Femur (tissue), 1 donor: Measurements from ENCODE around the gene TGFBI.
A peak's percentile ranks its signal among the peaks of the same experiment; 100 is the strongest.

Source experiments
- DNase-seq: peaks from one replicate; pipeline ENCODE4 v3.0.0-alpha.2; 2017

The TGFBI gene

DNA sequence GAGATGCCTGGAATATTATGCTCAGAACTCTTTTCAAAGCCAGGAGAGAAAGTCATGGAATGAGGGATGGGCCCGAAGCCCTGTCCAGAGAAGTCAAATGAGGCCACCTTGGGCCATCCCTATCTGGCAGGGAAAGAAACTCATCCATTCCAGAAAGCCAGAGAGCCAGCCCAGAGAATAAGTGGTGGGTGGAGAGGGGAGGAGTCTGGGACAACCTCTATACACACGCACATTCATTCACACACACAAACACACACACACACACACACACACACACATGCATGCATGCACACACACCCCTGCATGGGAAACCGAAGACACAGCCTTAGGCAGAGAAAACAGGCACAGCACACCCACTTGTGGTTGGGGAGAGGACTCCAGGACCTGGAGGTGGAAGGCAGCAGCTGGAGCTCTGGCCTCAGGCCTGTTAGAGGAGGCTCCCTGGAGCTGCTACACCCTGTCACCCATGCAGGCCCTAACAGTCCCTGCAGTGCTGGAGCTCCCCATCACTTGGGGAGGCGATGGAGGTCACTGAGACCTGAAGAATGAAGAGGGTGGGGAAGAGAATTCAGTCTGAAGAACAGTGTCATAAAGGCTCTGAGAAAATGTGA is 38.0 kb downstream of the TGFBI start:
- peak; percentile 86 for DNase-seq

DNA sequence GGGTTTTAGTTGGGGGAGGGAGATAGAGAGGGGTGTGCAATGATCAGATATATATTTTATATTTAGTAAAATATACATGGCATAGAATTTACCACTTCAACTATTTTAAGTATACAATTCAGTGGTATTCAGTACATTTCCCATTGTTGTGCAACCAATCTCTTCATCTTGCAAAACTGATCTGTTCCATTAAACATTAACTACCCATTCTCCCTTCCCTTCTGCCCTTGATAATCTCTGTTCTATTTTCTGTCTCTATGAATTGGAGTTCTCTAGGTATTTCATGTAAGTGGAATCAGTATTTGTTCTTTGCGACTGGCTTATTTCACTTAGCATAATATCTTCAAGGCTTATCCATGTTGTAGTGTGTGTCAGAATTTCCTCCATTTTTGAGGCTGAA is 38.6 kb downstream of the TGFBI start:
- DNase-seq, result no peak

DNA sequence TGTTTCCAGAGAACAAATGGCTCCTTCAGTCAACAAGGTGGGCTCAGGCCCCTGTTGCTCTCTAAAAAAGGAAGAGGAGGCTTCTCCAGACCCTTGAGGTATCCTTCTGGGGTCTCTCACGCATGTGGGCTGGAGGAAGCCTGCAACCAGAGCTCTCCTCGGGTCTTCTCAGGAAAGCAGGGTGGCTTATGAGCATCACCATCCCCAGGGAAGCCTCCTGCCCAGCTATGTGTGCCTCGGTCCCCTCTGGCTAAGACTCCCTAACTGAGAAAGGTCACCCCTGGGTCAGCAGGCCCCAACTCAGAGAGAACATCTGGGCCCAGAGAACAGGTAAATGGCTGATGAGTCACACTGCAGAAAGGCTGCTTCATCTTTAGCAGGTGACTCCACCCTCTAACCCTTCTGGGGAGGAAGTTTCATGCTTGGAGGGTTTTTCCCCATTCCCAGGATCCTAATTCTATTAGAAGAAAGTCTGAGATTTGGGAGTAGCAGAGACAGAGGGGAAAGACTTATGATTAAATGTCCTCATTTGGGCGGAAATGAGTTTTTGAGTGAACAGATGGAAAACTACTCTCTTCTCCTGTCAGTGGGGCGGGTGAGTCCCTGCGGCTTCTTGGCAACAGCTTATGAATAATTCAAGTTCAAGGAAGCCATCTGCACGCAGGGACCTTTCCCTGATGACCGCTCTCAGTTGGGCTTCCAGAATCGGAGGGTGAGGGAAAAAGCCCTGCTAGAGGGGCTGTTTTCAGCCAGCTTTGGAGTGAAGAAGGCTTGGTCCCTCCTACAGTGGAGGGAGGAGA is 41.9 kb downstream of the TGFBI start:
- peak; percentile 80 for DNase-seq

DNA sequence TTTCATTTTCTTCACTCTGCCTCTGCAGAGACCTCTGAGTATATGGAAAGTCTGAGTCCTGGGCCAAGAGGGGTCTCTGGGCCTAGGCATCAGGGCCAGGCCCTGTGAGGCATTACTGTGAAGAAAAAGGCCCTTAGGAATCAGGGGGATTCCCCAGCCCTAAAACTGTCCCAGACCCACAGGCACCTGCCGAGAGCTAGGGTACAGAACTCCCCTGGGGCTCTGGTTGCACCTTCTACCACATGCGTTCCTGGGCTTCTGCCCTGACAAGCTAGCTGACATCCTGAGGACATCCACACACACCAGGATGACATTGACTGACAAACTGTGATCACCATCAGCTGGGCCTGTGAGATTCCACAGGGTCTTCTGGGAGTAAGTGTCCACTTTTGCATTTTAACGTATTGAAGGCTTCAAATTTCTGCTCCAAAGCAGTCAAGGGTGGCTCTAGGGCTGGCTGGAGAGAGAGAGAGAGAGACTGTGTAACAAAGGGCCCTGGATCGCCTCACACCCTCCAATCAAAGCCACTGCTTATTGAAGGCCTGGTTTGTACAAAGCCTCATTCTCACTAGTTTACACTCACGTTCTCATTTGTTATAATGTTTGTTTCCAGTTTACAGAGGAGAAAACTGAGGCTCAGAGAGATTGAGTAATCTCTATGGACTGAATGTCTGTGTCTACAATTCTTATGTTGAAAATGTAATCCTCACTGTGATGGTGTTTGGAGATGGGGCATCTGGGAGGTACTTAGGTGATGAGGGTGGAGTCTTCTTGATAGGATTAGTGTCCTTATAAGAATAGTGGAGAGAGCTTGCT is 45.1 kb downstream of the TGFBI start:
- DNase-seq, result no peak

DNA sequence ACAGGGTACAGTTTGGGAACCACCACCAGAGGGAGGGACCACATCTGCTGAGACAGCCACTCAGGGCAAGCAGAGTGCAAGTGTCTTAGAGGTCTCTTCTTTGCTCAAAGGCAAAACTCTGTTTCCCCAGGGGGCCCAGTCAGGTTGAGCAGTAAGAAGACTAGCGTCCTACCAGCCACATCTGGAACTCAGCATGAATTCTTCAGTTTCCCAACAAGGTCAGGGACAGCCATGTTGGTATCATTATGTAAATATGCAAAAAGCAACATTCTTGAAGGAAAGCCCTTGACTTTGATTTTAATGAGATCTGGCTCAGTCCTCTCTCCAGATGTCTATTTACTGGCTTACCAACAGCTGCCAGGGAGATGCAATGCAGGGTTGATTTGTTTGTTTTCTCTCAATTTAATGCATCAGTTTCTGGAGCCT is 46.7 kb downstream of the TGFBI start:
- DNase-seq, result no peak

DNA sequence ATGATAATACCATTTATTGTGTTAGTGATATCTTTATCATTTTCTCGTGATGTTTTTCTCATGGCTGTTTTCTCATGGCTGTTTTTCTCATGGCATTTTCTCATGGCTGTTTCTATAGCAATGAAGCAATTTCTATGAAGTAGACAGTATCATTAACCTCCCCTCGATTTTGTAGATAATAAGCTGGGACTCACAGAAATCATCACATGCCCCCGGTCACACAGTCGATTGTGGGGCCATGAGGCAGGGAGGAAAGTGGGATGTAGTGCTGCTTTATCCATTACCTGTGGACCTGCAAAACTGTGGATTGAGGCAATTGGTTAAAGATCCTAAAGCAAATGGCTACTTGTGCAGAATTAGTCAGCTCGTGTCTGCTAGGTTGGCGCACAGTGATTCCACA is 47.3 kb downstream of the TGFBI start:
- DNase-seq, result no peak

DNA sequence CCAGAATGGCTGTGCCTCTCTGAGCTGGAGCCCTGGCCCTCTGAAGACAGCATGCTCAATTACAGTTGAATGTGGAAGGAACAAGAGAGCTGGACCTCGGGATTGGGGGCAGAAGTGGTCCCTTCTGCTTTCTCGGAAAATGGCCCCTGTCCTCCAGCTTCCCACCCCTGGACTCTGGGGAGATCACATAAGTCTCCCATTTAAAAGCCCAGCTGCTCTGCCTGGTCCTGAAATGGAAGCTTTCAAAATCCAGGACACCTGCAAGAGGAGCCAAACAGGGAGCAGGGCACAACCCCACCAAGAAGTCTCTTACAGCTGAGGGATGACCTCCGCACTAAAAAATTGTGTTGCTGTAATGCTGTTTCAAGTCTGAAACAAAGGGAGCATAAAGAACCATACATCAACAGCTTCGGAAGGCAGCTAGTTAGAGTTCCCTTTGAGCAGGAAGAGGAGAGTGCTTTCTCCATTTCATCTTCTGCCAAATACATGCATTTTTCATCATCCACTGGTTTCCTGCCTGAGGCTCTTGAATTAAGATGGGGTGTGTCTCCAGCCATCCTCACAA is 48.2 kb downstream of the TGFBI start:
- no peak for DNase-seq

DNA sequence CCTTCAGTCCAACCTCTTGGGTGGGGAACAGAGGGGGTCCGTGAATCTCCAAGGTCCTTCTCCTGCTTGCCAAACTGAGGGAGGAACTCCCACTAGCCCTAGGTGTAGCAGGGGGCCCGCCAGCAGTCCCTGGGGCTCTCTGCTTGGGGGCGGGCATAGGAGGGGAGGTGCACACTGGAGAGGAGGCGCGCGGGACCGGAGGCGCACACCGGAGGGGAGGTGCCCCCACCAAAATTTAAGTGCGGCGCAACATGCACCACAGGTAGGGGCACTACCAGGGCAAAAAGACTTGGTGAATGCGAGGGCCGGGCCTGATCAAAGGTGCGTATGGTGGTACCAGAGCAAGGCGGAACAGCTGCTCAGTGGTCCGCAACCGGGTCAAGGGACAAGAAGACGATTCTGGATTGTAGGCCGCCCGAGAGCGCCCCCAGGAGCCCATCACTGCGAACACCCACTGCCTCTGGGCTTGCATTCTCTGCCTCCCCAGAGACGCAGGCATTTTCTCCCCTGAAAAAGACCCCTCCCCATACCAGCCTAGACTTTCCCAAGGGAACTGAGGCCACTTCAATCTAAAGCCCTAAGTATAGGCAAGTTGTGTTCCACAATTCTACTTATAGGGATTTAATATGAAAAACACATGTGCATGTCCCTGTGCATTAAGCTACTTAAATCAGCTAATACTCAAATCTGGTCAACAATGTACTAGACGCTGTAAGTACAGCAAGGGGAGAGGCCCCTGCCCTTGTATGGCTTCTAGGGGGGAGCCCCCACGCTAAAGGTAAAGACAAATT is 50.6 kb downstream of the TGFBI start:
- no peak for DNase-seq

DNA sequence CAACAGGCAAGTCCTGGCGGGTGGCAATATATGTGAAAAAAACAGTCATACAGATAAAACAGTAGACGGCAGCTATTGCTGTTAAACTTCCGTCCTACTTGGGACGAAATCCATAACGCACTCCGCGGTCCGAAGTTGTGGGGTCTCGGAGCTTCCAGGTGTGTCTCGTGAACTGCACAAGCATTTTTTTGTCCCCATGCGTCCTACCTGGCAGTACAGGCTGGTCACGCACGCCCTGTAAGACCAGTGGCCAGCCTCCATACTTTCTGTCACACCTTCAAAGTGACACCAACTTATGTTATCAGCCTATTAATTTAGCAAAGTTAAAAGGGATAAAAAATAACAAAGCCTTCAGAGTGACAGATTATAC is 51.3 kb downstream of the TGFBI start:
- no peak for DNase-seq

DNA sequence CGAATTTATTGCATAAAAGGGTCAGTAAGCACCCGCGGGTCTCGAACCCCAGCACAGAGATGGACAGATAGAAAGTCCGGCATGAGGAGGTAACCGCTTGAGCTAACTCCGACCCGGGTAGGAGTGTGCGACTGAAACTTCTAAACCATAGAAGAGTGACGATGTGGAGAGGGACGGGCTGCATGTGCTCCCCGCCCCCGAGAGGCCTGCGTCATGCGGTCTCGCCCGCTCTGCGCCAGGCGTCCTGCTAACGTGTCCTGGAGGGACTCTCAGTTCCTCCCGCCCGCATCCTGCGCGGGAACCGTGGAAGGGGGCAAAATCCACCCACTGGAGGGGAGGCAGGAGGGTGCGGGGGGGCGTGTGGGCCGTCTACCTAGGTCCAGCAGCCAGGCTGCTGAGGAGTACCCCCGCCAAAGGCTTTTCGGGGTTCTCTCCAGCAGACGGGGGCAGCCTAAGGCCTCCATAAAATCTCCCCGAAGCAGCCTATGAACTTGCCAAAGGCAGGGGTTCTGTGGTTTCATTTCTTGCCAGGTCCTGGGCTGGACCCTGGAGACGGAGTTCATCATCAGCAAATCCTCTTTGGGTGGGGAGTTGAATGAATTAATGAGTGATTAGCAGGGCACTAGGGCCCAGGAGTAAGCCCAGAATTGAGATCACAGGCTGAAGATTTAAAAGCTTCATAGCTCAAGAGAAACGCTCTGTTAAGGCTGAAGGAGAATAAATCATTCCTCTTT is 51.9 kb downstream of the TGFBI start:
- peak; percentile 92 for DNase-seq

DNA sequence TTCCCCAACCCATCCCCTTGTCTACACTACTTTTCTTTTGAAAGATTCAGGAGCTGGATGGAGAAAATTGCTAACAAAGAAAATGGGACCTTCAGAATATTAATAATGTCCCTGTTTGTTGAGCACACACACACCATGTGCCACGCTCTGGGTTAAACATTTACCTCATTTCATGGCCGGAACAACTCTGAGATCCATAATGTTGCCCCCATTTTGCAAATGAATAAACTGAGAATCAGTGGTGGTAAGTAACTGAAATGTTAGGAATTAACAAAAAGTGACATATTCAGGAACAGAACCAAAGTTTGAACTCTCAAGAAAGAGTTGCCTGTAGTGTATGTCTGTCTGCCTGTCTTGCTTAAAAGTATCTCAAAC is 52.4 kb downstream of the TGFBI start:
- DNase-seq, result no peak

DNA sequence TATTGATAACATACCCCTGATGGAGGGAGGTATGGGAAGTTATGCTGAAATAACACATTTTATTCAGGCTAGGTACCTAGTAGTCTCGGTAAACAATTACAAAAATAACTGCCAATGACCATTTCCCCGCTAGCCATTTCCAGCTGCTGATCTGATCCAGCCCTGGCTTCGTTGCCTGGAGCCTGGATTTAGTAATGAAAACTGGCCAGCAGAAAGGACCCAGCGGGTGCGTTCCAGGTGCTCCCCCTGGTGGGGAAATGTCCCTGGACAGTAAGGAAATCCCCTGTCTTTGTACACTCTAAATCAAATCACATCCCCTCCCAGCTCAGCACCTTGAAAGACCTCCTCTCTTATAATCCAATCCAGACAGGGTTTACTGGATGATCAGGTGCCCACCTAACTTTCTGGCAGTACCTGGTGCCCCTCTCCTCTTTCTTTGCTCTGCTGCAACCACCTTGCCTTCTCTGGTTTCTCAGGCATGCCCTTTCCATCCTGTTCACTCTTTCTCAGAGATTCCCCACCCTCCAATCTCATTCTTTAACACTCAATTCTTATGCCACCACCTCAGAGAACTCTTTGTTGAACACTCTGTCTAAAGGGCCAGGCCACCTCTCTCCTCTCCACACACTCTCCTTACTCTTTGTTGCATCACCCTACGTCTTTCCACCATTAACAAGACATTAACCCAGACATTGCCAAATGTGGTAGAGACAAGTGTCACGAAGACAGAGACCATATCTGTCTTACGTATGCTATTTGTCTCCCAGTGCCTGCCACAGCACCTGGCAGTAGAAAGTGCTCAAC is 53.8 kb downstream of the TGFBI start:
- peak; percentile 87 for DNase-seq

DNA sequence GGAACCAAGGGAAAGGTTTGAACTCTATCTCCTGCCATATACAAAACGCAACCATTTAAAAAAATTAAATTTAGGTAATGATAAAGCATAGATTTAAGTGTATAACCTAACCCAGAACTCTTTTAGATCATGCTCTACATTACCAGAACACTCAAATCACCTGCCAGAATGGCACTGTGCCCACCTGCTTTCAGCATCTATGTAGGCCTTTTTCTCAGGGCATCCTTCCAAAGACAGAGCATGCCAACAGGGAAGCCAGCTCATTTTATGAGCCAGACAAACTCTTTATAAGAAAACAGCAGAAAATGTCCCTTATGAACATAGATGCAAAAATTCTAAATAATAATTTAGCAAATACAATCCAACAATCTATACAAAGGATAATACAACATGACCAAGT is 55.9 kb downstream of the TGFBI start:
- no peak for DNase-seq

DNA sequence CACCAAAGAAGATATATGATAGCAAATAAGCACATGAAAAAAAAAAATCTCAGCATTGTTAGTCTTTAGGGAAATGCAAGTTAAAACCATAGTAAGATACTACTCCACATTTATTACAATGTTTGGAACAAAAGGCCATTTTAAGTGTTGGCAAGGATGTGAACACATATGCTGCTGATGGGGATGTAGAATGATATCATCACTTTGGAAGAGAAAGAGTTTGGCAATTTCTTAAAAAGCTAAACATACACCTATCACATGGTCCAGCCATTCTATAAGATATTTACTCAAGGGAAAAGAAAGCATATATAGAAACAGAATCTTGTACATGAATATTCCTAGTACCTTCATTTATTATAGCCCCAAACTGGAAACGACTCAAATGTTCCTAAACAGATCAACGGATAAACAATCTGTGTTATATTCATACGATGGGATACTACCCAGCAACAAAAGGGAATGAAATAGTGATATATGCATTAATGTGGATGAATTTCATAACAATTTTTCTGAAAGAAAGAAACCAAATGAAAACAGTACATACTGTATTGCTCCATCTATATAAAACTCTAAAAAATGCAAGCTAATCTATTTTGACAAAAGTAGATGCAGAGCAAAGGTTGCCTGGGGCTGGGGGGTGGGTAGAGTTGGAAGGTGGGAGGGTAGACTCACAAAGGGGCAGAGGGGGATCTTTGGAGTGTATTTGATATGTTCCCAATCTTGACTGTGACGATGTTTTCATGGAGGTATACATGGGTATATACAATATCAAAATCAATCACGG is 58.2 kb downstream of the TGFBI start:
- DNase-seq, result no peak

DNA sequence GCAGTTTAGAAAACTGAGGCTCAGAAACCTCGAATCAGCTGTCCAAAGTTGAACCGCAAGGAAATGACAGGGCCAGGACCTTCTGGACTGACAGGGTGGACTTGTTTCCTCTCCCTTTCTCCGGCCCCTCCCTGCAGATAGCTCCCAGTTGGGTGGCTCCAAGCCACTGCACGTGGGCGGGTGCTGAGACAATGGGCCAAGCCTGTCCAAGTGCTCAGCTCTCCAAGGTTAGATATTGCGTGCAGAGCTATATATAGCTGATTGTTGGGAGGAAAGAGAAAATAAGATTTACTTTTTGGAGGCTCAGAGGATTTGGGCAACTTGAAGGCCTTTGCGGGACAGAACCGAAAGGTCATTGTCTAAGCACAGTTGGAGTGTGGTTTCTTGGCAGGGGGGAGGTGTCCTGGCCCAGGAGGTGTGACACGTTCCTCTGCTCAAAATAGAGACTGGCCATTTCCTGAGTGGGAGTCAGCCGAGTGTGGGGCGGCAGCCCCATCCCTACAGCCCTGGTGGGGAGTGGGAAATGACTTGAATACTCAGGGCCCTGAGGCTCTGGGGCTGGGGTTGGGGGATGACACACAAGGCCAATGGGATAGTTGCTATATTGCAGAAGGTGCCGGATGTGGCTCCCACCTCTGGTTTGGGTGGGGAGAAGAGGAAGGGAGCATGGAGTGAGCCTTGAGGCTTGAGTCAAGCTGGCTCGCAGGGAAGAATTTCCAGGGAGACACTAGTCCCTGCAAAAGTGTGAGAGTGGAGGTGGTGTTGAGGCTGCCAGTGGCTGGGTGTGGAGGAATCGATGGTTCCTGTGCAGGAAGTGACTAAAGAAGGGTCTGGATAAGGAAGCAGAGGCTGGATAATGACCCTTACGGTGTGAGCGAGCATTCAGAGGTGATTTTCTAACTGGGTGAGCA is 59.4 kb downstream of the TGFBI start:
- DNase-seq, result peak; percentile 91

DNA sequence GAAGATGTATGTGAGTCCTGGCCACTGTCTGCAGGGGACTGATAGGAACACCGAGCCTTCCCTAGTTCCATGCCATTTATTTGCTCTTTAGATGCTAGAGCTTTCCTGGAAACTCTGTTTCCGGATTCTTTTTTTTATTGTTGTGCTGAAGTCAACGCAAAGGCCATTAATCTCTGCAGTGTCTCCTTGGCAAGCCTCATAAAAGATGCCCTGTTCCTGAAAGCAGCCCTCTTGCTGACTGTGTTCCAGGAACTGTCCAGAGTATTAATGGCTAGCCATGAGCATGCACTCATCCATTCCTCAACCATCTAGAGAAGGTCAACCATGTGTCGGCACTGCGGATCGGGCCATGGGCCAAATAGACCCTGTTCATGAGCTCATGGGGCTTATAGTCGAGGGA is 61.0 kb downstream of the TGFBI start:
- no peak for DNase-seq

DNA sequence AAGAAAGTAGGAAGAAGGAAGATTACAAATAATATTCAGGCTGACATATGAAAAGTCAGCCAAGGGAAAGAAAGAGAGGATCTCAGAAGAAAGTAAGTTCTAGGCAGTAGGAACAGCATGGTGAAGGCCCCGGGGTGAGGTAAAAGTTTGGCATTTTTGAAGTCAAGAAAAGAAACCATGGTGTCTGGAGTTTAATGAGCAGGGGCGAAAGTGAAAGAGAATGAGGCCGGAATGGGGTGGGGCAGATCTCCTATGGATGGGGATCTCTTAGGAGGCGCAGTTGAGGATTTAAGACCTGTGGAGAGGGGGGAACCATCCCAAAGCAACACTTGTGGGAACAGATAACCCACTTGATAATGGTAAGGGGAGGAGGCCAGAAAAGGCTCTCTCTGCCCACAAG is 61.5 kb downstream of the TGFBI start:
- no peak for DNase-seq

DNA sequence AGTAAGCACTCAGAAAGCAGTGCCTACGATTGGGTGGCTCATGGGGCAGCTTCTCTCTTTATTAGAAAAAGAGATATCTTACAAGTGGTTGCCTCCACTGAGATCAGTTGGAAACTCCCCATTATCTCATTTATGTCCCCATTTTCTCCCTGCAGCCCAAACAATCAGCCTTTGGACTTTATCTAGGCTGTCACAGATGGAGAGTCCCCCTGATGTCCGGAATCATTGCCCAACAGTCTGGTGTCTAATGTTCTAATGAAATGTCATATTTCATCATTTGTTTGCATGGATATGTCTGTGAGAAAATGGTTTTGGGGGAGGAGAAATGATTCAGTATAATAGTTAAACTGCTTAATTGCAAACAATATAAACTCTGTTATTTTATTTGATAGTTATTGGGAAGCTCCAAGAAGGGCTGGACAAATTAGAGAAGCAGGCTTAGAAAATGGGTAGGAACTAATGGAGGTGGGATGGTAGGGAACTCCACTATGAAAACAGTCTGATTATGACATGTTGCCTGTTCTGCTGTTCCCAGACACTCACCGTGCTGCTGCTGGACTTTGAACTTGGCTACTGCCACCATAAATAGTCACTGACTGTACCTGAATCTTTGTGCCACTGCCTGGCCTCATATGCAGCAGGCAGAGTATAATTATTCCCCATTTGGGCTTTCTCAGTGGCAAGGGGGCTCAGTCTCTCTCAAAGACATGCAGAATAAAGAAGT is 65.6 kb downstream of the TGFBI start:
- no peak for DNase-seq
